ENCODE results near the gene DRG2. TPM values are rescaled to one million over a fixed set of nuclear protein-coding genes. Genes with fewer than 3 reads are reported as not detected.

DRG2 gene
- total and polyA plus RNA-seq, 11 donors, result 17.5 to 29.0 (median 21.4) TPM

GRCh38 chr17:18108401-18109312 is 20.9 kb downstream of the DRG2 start, which contains the start of gene MYO15A:
Gene MYO15A (plus strand): TSS chr17:18108756. CDS start chr17:18118801, 10,045 bp downstream.
- WGBS, 4 donors, result 81 to 84% (median 83%) methylated on average over 11 to 17 of the region's 17 CpGs
- DNase-seq, result peak in 1 of 5 donors; percentile 3
- peak in 1 of 4 donors; percentile 3 for ATAC-seq
- H3K4me1 ChIP-seq, result no peaks in the 10 kb centered on the region
- intact Hi-C loops (cut with DNase I), result no loop called here
- no peak within 1 kb of the TSS for H3K4me3 ChIP-seq
- peaks cover 0 to 37% (median 17%) of the 10 kb centered on the region in 9 donors for H3K36me3 ChIP-seq
- no peaks in the 10 kb centered on the region for H3K27me3 ChIP-seq
- H3K9me3 ChIP-seq, result no peaks in the 10 kb centered on the region
- no peak within 1 kb of the TSS for H3K27ac ChIP-seq
- TF ChIP-seq POLR2A (IDR thresholded peaks at IDR 0.05) (no peak), CTCF (IDR thresholded peaks at IDR 0.05) (no peak)

GRCh38 chr17:18109935-18110485 is 22.3 kb downstream of the DRG2 start:
- Histone ChIP-seq H3K4me1 (no peaks in the 10 kb centered on the region), H3K27me3 (no peaks in the 10 kb centered on the region), H3K4me3 (no peak overlapping the region), H3K36me3 (peaks cover 0 to 23% (median 13%) of the 10 kb centered on the region in 9 donors), H3K27ac (no peak overlapping the region), H3K9me3 (no peaks in the 10 kb centered on the region)
- TF ChIP-seq CTCF (IDR thresholded peaks at IDR 0.05) (no peak), POLR2A (IDR thresholded peaks at IDR 0.05) (no peak)
- peak in 1 of 5 donors; percentile 4 for DNase-seq
- intact Hi-C loops (cut with DNase I), result no loop called here
- WGBS, 4 donors, result 76 to 82% (median 79%) methylated on average over 10 of the region's 10 CpGs
- no peak for ATAC-seq

GRCh38 chr17:18110636-18111145 is 22.9 kb downstream of the DRG2 start:
- H3K27me3 ChIP-seq, result no peaks in the 10 kb centered on the region
- no peaks in the 10 kb centered on the region for H3K9me3 ChIP-seq
- no peak overlapping the region for H3K4me3 ChIP-seq
- no peaks in the 10 kb centered on the region for H3K4me1 ChIP-seq
- TF ChIP-seq POLR2A (IDR thresholded peaks at IDR 0.05), result no peak
- TF ChIP-seq CTCF (IDR thresholded peaks at IDR 0.05), result no peak
- no peak for DNase-seq
- H3K27ac ChIP-seq, result no peak overlapping the region
- intact Hi-C loops (cut with DNase I), result no loop called here
- WGBS, 4 donors, result 68 to 92% (median 88%) methylated on average over 3 to 4 of the region's 4 CpGs
- H3K36me3 ChIP-seq, result peaks cover 0 to 18% (median 9%) of the 10 kb centered on the region in 9 donors
- ATAC-seq, result no peak
